ENCODE data around the gene PPP1R27.

The PPP1R27 gene

GRCh38 chr17:81804559-81805399 is 30.1 kb downstream of the PPP1R27 start:
- no peak for DNase-seq (ENCODE audit: low read depth in 2 of 2)

GRCh38 chr17:81803728-81804558 is 30.9 kb downstream of the PPP1R27 start, which contains the start of gene GCGR:
GCGR (plus strand) TSS chr17:81804150; CDS start chr17:81809019, 4,869 bp downstream.
- DNase-seq (ENCODE audit: low read depth in 2 of 2): no peak

GRCh38 chr17:81802856-81803643 is 31.8 kb downstream of the PPP1R27 start:
- DNase-seq (ENCODE audit: low read depth in 2 of 2): no peak

GRCh38 chr17:81802048-81802758 is 32.6 kb downstream of the PPP1R27 start:
- DNase-seq (ENCODE audit: low read depth in 2 of 2): no peak

GRCh38 chr17:81801327-81801726 is 33.5 kb downstream of the PPP1R27 start:
- DNase-seq (ENCODE audit: low read depth in 2 of 2): no peak

GRCh38 chr17:81794509-81794908 is 40.3 kb downstream of the PPP1R27 start:
- DNase-seq (ENCODE audit: low read depth in 2 of 2): no peak

GRCh38 chr17:81794074-81794476 is 40.8 kb downstream of the PPP1R27 start:
- DNase-seq (ENCODE audit: low read depth in 2 of 2): no peak

- no peak for DNase-seq (ENCODE audit: low read depth in 2 of 2)
Observed at GRCh38 chr17:81792675-81793615, 41.9 kb downstream of the PPP1R27 start.

All from stimulated activated CD8-positive, alpha-beta memory T cell treated with anti-CD3 and anti-CD28 coated beads, Interleukin-7, amount 100 ng/mL, for 1 hour (primary cell).